RWPE2 (cell line): ENCODE results near the gene GLIPR1L1.

Experiments
- ATAC-seq: fragments of 200-7000 bp; cut with Tn5 transposase; 3 replicates; pipeline ENCODE4 v1.9.1; 2021; ENCODE audit warnings: low read depth
- DNase-seq: peaks from one replicate; pipeline ENCODE4 v3.0.0-alpha.2; 2020; ENCODE audit warnings: low spot score
- H3K27ac ChIP-seq: fragments of 450-650 bp; 2 replicates; pipeline ENCODE4 v1.5.1; 2017; ENCODE audit warnings: mild to moderate bottlenecking; ENCODE audit not compliant: poor library complexity, severe bottlenecking
- H3K27me3 ChIP-seq: fragments of 250-450 bp; sonication (Bioruptor Pico); 2 replicates; pipeline ENCODE4 v1.5.1; 2021; ENCODE audit warnings: mild to moderate bottlenecking, moderate library complexity; ENCODE audit not compliant: insufficient read depth, poor library complexity, severe bottlenecking
- H3K36me3 ChIP-seq: fragments of 250-450 bp; sonication (Bioruptor Pico); 2 replicates; pipeline ENCODE4 v1.5.1; 2020; ENCODE audit warnings: low read depth, mild to moderate bottlenecking, moderate library complexity
- H3K4me1 ChIP-seq: fragments of 250-450 bp; sonication (Bioruptor Pico); 2 replicates; pipeline ENCODE4 v1.5.1; 2021; ENCODE audit warnings: mild to moderate bottlenecking, moderate library complexity; ENCODE audit not compliant: insufficient read depth, poor library complexity, severe bottlenecking
- H3K4me3 ChIP-seq: fragments of 250-450 bp; sonication (Bioruptor Pico); 2 replicates; pipeline ENCODE4 v1.5.1; 2021; ENCODE audit warnings: mild to moderate bottlenecking, moderate library complexity; ENCODE audit not compliant: severe bottlenecking
- H3K9me3 ChIP-seq: fragments of 250-450 bp; sonication (Bioruptor Pico); 2 replicates; pipeline ENCODE4 v1.5.1; 2021; ENCODE audit warnings: mild to moderate bottlenecking, moderate library complexity; ENCODE audit not compliant: severe bottlenecking
- CTCF ChIP-seq: fragments of 450-650 bp; IDR thresholded peaks from one replicate; pipeline ENCODE4 v1.5.1; 2017; ENCODE audit warnings: mild to moderate bottlenecking, moderate library complexity; ENCODE audit not compliant: poor library complexity, severe bottlenecking

The GLIPR1L1 gene

GRCh38 chr12:75311369-75311768 is 23.1 kb upstream of the GLIPR1L1 start:
- ATAC-seq (no peak), DNase-seq (no peak)
- Histone ChIP-seq H3K4me3 (no peak overlapping the region), H3K9me3 (no peaks in the 10 kb centered on the region), H3K4me1 (no peaks in the 10 kb centered on the region), H3K27ac (no peak overlapping the region), H3K27me3 (no peaks in the 10 kb centered on the region), H3K36me3 (no peaks in the 10 kb centered on the region)
- TF ChIP-seq CTCF, result no peak

GRCh38 chr12:75315518-75315917 is 19.0 kb upstream of the GLIPR1L1 start:
- ATAC-seq, result peak; percentile 55; the same call in 2 of the 3 replicates
- no peak for DNase-seq
- peaks cover 3% of the 10 kb centered on the region for H3K9me3 ChIP-seq

GRCh38 chr12:75317784-75318183 is 16.7 kb upstream of the GLIPR1L1 start:
- Histone ChIP-seq H3K9me3 (peaks cover 3% of the 10 kb centered on the region), H3K36me3 (no peaks in the 10 kb centered on the region), H3K4me3 (no peak overlapping the region), H3K27me3 (no peaks in the 10 kb centered on the region), H3K27ac (no peak overlapping the region), H3K4me1 (no peaks in the 10 kb centered on the region)
- no peak for DNase-seq
- no peak for ATAC-seq
- no peak for TF ChIP-seq CTCF

More at GRCh38 chr12:75315518-75315917, 19.0 kb upstream of the GLIPR1L1 start:
- Histone ChIP-seq H3K4me3 (no peak overlapping the region), H3K27me3 (no peaks in the 10 kb centered on the region), H3K27ac (no peak overlapping the region), H3K4me1 (no peaks in the 10 kb centered on the region), H3K36me3 (no peaks in the 10 kb centered on the region)
- TF ChIP-seq CTCF, result no peak

GRCh38 chr12:75322464-75322863 is 12.0 kb upstream of the GLIPR1L1 start:
- Histone ChIP-seq H3K36me3 (no peaks in the 10 kb centered on the region; the same call in 1 of the 2 replicates), H3K27ac (no peak overlapping the region), H3K27me3 (no peaks in the 10 kb centered on the region), H3K9me3 (peaks cover 3% of the 10 kb centered on the region), H3K4me3 (no peak overlapping the region), H3K4me1 (no peaks in the 10 kb centered on the region)
- DNase-seq, result no peak
- ATAC-seq, result 0 out of 3 replicates have a peak, but pooled peaks have one; percentile 35
- TF ChIP-seq CTCF, result no peak

GRCh38 chr12:75323663-75324062 is 10.8 kb upstream of the GLIPR1L1 start:
- Histone ChIP-seq H3K36me3 (no peaks in the 10 kb centered on the region; the same call in 1 of the 2 replicates), H3K27ac (no peak overlapping the region), H3K9me3 (peaks cover 3% of the 10 kb centered on the region), H3K4me1 (no peaks in the 10 kb centered on the region), H3K4me3 (no peak overlapping the region), H3K27me3 (no peaks in the 10 kb centered on the region)
- no peak for TF ChIP-seq CTCF
- DNase-seq (no peak), ATAC-seq (no peak)
